ENCODE measurements around the gene RND3. TPM values are rescaled to one million over a fixed set of nuclear protein-coding genes. Genes with fewer than 3 reads are reported as not detected.

The RND3 gene
- total RNA-seq (2014; rRNA removed; shearing (Covaris generic)), result 51.7 and 56.7 TPM in 2 replicates

- DNase-seq (ENCODE audit: low spot score), result peak; percentile 98
These were observed at the start of gene RND3 for GRCh38 chr2:150487537-150488429. Gene RND3 (minus strand): TSS chr2:150487667. CDS start chr2:150487417, 250 bp downstream.

GRCh38 chr2:150535176-150535575 lies 47.7 kb upstream of the RND3 start:
- no peak for DNase-seq (ENCODE audit: low spot score)

GRCh38 chr2:150532879-150533278 lies 45.4 kb upstream of the RND3 start:
- no peak for DNase-seq (ENCODE audit: low spot score)

GRCh38 chr2:150532020-150532419 lies 44.6 kb upstream of the RND3 start:
- DNase-seq (ENCODE audit: low spot score), result no peak

DNA sequence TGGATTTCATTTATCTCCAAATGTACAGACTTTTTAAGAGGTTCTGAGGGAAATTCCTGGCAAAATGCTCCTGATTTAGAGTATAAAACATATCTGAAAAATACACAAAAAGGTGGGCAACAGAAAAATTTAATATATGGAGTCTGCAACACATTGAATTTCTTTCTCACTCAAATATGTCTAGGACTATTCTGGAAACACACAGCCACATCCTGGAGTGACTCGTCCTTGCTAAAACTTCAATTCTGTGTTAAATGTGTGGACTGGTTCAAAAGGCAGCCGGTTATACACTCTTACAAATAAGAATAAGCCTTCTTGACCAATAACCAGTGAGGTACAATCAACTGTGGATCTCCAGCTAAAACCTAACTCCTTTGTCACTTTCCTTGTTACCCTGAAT lies 44.1 kb upstream of the RND3 start:
- no peak for DNase-seq (ENCODE audit: low spot score)

- no peak for DNase-seq (ENCODE audit: low spot score)
These were observed 42.7 kb upstream of the RND3 start for GRCh38 chr2:150530168-150530567.

GRCh38 chr2:150528861-150529801 lies 41.7 kb upstream of the RND3 start:
- peak; percentile 60 for DNase-seq (ENCODE audit: low spot score)

DNA sequence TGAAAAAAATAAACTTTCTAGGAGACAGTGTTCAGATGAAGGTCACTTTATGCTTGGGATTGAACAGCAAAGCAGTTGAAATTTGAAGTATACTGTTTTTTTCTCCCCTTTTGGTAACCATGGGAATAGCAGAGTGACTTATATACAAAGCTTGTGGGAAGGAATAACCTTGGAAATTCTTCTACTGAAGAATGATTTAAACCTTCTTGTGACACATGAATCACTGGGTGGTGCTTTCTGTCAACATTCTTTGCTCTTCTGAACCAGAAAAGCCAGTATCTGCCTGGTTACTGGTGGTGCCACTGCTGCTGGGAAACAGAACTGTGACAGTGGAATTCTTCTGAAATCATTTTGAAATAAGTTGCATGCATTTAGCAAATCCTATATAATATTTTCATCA lies 39.4 kb upstream of the RND3 start:
- peak; percentile 69 for DNase-seq (ENCODE audit: low spot score)

DNA sequence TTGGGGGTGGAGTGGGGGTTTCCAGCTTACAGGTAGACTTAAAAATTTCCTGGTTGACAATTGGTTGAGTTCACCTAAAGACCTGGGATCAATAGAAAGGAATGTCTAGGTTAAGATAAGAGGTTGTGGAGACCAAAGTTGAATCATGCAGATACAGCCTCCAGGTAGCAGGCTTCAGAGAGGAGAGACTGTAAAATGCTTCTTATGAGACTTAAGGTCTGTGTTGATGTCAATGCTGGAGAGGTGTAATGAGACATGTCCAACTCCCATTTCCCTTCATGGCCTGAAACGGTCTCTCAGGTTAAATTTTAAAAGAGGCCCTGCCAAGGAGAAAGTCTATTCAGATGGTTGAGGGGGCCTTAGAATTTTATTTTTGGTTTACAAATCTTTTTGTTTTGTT lies 38.5 kb upstream of the RND3 start:
- DNase-seq (ENCODE audit: low spot score), result no peak

DNA sequence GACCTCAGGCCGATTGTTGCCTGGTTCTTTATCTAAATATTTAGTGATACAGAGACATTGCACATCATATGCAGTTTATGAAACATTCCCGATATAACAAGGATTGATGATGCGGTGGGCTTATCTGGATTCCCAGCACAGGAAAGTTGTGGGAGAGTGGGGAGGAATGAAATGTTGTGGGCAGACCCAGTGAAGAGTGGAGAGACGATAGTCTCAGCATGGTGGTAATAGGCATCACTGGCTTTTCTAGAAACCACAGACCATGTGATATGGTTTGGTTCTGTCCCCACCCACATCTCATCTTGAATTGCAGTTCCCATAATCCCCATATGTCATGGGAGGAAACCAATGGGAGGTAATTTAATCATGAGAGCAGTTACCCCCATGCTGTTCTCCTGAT lies 34.8 kb upstream of the RND3 start:
- no peak for DNase-seq (ENCODE audit: low spot score)

DNA sequence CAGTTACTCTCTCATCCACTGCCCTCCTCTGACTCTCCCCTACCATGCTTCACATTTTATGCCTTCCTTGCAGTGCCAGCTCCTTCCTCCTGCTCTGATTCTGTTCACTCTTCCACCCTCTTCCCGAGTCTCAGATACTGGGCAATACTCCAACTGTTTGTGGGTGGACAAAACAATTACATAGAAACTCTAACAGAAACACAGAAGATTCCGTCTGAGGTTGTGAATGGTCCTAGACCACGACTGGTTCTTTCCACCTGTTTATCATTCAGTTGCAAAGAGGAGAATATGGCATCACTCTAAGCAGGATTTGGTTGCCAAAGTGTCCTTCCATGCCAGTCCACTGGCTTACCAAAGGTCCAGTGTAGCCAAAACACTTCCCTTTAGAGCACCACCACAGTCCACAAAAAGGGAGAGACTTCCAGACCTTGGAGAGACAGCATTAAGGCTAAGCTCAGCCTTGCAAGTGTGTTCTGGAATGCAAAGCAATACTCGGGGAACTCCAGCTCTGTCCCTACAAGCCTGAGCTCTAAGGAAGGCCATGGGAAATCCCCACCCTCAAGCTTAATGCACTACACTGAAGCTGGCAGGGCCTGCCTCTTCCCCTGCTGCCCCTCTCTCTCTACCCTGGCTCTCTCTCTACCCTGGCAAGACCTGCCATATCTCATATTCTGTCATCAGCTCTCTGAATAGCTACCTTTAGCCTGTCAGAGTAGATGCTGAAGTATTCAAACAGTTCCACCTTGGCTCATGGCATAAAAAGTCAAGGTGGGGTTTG lies 33.6 kb upstream of the RND3 start:
- peak; percentile 87 for DNase-seq (ENCODE audit: low spot score)

GRCh38 chr2:150520033-150520432 lies 32.6 kb upstream of the RND3 start:
- no peak for DNase-seq (ENCODE audit: low spot score)

GRCh38 chr2:150517951-150518680 lies 30.6 kb upstream of the RND3 start:
- DNase-seq (ENCODE audit: low spot score), result no peak

GRCh38 chr2:150513647-150514046 lies 26.2 kb upstream of the RND3 start:
- no peak for DNase-seq (ENCODE audit: low spot score)

GRCh38 chr2:150508497-150509137 lies 21.1 kb upstream of the RND3 start:
- DNase-seq (ENCODE audit: low spot score), result no peak

DNA sequence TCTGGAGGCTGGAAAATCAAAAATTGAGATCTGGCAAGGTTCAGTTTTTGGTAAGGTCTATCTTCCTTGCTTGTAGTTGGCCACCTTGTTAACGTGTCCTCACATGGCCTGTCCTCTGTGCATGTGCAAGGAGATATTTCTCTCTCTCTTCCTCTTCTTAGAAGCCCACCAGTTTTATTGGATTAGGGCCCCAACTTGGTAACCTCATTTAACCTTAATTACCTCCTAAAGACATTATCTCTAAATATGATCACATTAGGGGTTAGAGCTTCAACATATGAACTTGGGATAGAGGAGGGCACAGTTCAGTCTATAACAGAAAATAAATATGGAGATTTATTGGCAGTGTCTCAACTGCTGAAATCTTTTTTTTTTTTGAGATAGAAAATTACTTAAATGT lies 19.6 kb upstream of the RND3 start:
- no peak for DNase-seq (ENCODE audit: low spot score)

DNA sequence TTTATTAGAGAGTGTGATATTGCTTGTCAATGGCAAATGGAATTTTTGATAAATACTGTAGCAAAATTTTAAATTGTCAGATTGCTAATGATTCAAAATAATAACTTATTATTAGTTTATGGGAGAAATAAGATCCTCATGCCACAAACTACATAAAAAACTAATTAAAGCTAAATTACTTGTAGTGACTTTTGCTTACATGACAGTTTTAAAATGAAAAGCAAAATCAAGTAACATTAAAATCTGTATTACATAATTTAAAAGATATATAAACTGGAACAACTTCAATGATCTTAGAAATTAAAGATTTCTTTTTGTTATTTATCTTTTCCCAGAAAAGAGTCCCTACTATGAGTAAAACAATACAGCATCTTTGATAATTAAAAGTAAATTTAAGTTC lies 17.7 kb upstream of the RND3 start:
- DNase-seq (ENCODE audit: low spot score), result no peak

- DNase-seq (ENCODE audit: low spot score), result peak; percentile 37
These were observed 8.6 kb upstream of the RND3 start for GRCh38 chr2:150495993-150496627.

DNA sequence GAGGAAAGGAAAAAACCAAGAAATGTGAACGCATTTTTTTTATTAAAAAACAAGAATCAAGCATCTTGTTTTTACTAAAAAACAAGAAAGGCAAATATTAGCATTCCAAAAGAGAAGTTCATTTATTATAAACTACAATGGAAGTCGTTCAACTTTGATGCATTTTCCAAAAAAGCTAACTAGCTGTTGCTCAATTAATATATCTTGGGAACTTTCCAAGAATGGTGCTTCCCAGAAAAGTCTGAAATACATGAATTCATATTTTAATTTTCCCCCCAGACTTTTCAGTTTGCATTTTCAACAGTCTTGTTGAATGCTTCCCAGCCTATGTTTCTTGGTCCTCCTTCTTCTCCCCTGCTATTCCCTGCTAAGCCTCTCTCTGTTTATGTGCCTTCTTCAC lies 7.5 kb upstream of the RND3 start:
- no peak for DNase-seq (ENCODE audit: low spot score)
